Measurements from ENCODE around the gene TNFRSF12A. TPM values are rescaled to one million over a fixed set of nuclear protein-coding genes. Genes with fewer than 3 reads are reported as not detected.

Gene TNFRSF12A
- total and polyA plus RNA-seq, 2 of the 8 experiments (the other 6 are each of a cell fraction or from before 2014, with no cell fraction given) = 81.0 to 82.5 TPM

DNA sequence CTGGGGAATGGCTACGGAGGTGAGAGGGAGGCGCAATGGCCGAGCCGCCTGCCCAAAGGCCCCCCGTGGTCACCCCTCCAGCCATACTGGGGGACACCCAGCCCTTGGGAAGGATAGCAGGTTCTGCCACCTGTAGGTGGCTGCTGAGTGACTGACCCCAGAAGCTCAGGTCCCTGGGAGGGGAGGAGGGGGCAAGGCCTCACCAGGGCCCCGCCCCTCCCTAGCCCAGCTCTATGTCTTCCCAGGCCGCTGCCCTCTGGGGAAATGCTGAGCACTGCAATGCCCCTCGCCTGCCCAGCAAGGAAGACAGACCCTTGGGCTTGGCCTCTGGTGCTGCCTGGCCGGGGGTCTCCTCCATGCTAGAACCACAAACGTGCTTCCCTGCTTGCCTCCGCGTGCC, 18.9 kb upstream of the TNFRSF12A start (continued):
- no peak for TF ChIP-seq CHD7 (IDR thresholded peaks at IDR 0.05; ENCODE audit: insufficient replicate concordance, low read length)
- TF ChIP-seq CBX8 (IDR thresholded peaks at IDR 0.05; ENCODE audit: borderline replicate concordance, low read depth, low read length) = no peak
- no peak; the same call in 1 of the 2 replicates for TF ChIP-seq MAFK (IDR thresholded peaks at IDR 0.05; ENCODE audit: low read depth, low read length)
- TF ChIP-seq MAX (IDR thresholded peaks at IDR 0.05) = no peak
- no peak for TF ChIP-seq RXRA (IDR thresholded peaks at IDR 0.05; ENCODE audit: insufficient read depth, low read depth, low read length)
- TF ChIP-seq TBP (IDR thresholded peaks at IDR 0.05; ENCODE audit: low read depth, low read length) = no peak
- TF ChIP-seq GTF2F1 (IDR thresholded peaks at IDR 0.05; ENCODE audit: borderline replicate concordance, low read depth, low read length) = no peak
- TF ChIP-seq SP4 (IDR thresholded peaks at IDR 0.05; ENCODE audit: low read length) = no peak
- TF ChIP-seq SAP30 (IDR thresholded peaks at IDR 0.05; ENCODE audit: insufficient read depth, insufficient replicate concordance, low read length) = no peak
- TF ChIP-seq TEAD4 (IDR thresholded peaks at IDR 0.05; ENCODE audit: low read depth, low read length) = no peak
- no peak for TF ChIP-seq SIN3A (conservative IDR thresholded peaks at IDR 0.05 in 1 of 2, IDR thresholded peaks at IDR 0.05 in 1 of 2; ENCODE audit: low read depth in 1 of 2, low read length in 2 of 2)
- TF ChIP-seq SP1 (IDR thresholded peaks at IDR 0.05; ENCODE audit: low read depth, low read length) = no peak
